PC-9 (cell line): ENCODE measurements around the gene ROMO1.

Experiments
- EZH2 ChIP-seq: fragments of 200-600 bp; sonication (generic); IDR thresholded peaks from 2 replicates; pipeline ENCODE4 v1.8.0; 2017; ENCODE audit warnings: antibody characterized with exemption, low read depth
- TF ChIP-seq, protein P1 (sequence below): fragments of 200-600 bp; sonication (generic); conservative IDR thresholded peaks from 2 replicates; pipeline ENCODE4 v1.6.1; 2017; ENCODE audit warnings: mixed run types, antibody characterized with exemption, mild to moderate bottlenecking, moderate library complexity

DNA sequence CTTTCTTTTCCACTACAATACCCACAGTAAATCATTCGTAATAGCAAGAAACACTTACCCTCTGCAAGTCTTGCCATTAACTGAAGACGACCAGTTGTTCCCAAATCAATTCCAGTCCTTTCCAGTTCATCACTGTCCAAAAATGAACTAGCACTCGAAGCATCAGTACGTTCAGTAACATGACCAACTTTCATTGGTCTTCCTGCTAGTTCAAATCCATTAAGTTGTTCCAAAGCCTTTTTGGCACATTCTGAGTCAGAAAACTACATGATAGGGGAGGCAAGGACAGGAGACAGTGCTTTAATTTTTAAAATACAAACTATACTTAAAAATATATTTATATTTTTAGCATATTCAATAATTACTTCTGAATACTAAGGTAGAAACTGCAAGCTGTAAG, 14.9 kb downstream of the ROMO1 start:
- TF ChIP-seq, protein P1, sequence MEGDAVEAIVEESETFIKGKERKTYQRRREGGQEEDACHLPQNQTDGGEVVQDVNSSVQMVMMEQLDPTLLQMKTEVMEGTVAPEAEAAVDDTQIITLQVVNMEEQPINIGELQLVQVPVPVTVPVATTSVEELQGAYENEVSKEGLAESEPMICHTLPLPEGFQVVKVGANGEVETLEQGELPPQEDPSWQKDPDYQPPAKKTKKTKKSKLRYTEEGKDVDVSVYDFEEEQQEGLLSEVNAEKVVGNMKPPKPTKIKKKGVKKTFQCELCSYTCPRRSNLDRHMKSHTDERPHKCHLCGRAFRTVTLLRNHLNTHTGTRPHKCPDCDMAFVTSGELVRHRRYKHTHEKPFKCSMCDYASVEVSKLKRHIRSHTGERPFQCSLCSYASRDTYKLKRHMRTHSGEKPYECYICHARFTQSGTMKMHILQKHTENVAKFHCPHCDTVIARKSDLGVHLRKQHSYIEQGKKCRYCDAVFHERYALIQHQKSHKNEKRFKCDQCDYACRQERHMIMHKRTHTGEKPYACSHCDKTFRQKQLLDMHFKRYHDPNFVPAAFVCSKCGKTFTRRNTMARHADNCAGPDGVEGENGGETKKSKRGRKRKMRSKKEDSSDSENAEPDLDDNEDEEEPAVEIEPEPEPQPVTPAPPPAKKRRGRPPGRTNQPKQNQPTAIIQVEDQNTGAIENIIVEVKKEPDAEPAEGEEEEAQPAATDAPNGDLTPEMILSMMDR: no peak
- TF ChIP-seq EZH2: no peak
